Spleen (tissue), 7 donors: Measurements from ENCODE around the gene AP4E1.

Experiments
- POLR2A ChIP-seq, 3 donors: fragments of 450-650 bp; IDR thresholded peaks; one replicate each; pipeline ENCODE4 v1.5.1; 2017; ENCODE audit warnings: antibody characterized with exemption in 3 of 3, mild to moderate bottlenecking in 1 of 3
- POLR2AphosphoS5 ChIP-seq, 3 donors: sonication (generic); formaldehyde crosslinking; IDR thresholded peaks; one replicate each; pipeline ENCODE4 v1.5.1; 2017; ENCODE audit warnings: antibody characterized with exemption in 3 of 3
- TF ChIP-seq, protein P1 (sequence below), 11 experiments: fragments of 200-600 bp in 7 of 11; fragments of 450-650 bp in 4 of 11; sonication (generic) in 4 of 11; IDR thresholded peaks in 8 of 11; conservative IDR thresholded peaks in 3 of 11; 1 replicate in 7 of 11; 2 replicates in 4 of 11; pipeline versions ENCODE4 v1.4.0 to v1.8.0; 2016 to 2021; ENCODE audit warnings: antibody characterized with exemption in 11 of 11, inconsistent platforms in 4 of 11, mild to moderate bottlenecking in 1 of 11
- donor health status: DM: no; HTN: no; CAD: no; lungs with moderate emphysema.
- donor health status: DM: no; HTN: no; CAD: no.
- donor health status: DM: no; HTN: no; CAD: no.

DNA sequence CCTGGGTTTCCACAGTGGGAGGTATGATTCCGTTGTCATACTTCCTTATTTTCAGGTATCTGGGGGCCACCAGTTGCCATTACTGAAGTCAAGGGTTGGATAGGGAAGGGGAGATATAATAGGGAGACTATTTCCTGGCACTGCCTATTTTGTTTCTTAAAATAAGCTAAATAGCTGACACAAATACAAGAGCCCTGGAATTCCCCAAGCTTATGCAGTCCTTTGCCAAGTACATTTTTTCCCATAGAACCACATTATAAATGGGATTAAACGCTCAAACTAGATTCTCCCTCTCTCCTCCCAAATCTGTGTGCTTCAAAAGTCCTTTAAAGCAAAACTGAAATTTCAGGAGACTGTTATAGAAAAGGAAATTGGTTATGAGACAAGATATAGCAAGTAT lies 68.7 kb downstream of the AP4E1 start:
- TF ChIP-seq POLR2A (IDR thresholded peaks at IDR 0.05) (no peak), POLR2AphosphoS5 (IDR thresholded peaks at IDR 0.05) (no peak)
- TF ChIP-seq, protein P1, sequence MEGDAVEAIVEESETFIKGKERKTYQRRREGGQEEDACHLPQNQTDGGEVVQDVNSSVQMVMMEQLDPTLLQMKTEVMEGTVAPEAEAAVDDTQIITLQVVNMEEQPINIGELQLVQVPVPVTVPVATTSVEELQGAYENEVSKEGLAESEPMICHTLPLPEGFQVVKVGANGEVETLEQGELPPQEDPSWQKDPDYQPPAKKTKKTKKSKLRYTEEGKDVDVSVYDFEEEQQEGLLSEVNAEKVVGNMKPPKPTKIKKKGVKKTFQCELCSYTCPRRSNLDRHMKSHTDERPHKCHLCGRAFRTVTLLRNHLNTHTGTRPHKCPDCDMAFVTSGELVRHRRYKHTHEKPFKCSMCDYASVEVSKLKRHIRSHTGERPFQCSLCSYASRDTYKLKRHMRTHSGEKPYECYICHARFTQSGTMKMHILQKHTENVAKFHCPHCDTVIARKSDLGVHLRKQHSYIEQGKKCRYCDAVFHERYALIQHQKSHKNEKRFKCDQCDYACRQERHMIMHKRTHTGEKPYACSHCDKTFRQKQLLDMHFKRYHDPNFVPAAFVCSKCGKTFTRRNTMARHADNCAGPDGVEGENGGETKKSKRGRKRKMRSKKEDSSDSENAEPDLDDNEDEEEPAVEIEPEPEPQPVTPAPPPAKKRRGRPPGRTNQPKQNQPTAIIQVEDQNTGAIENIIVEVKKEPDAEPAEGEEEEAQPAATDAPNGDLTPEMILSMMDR (IDR thresholded peaks at IDR 0.05 in 8 of 11, conservative IDR thresholded peaks at IDR 0.05 in 3 of 11): no peak
